Neural progenitor cell (in vitro differentiated cells): Measurements from ENCODE around the gene RASD2. TPM values are rescaled to one million over a fixed set of nuclear protein-coding genes. Genes with fewer than 3 reads are reported as not detected.

Source experiments
- DNase-seq: peaks from one replicate; pipeline ENCODE4 v3.0.0-alpha.2; 2016; ENCODE audit warnings: low spot score
- H2AFZ ChIP-seq: fragments of 200-600 bp; sonication (generic); replicated peaks from 2 replicates; pipeline ENCODE4 v1.6.1; 2016; ENCODE audit warnings: antibody characterized with exemption
- H3F3A ChIP-seq: fragments of 200-600 bp; sonication (generic); 2 replicates; pipeline ENCODE4 v1.6.1; 2016; ENCODE audit warnings: antibody characterized with exemption, low read depth
- H3K27ac ChIP-seq: fragments of 200-600 bp; sonication (generic); 2 replicates; pipeline ENCODE4 v1.5.1; 2016; ENCODE audit warnings: mild to moderate bottlenecking
- H3K27me3 ChIP-seq: fragments of 200-600 bp; sonication (generic); 2 replicates; pipeline ENCODE4 v1.6.1; 2016; ENCODE audit warnings: mild to moderate bottlenecking, moderate library complexity
- H3K36me3 ChIP-seq: fragments of 200-600 bp; sonication (generic); 2 replicates; pipeline ENCODE4 v1.5.1; 2016
- H3K4me1 ChIP-seq: fragments of 200-600 bp; sonication (generic); 2 replicates; pipeline ENCODE4 v1.6.1; 2016; ENCODE audit warnings: mixed run types
- H3K4me2 ChIP-seq: fragments of 200-600 bp; sonication (generic); 2 replicates; pipeline ENCODE4 v1.6.1; 2016
- H3K4me3 ChIP-seq: fragments of 200-600 bp; sonication (generic); 2 replicates; pipeline ENCODE4 v1.5.1; 2016
- H3K79me2 ChIP-seq: fragments of 200-600 bp; sonication (generic); 2 replicates; pipeline ENCODE4 v1.6.1; 2016; ENCODE audit warnings: low read depth
- H3K9ac ChIP-seq: fragments of 200-600 bp; sonication (generic); 2 replicates; pipeline ENCODE4 v1.6.1; 2016
- H3K9me3 ChIP-seq: fragments of 200-600 bp; sonication (generic); 2 replicates; pipeline ENCODE4 v1.5.1; 2016; ENCODE audit warnings: low read depth
- H4K20me1 ChIP-seq: fragments of 200-600 bp; sonication (generic); 2 replicates; pipeline ENCODE4 v1.6.1; 2016; ENCODE audit warnings: low read depth
- H3K27ac Mint-ChIP-seq: 3 replicates; pipeline ENCODE4 v1.8.0; 2021; ENCODE audit warnings: mixed read lengths
- H3K27me3 Mint-ChIP-seq: 2 replicates; pipeline ENCODE4 v1.8.0; 2022; ENCODE audit warnings: low read depth, mild to moderate bottlenecking, inconsistent platforms, moderate library complexity, mixed read lengths; ENCODE audit not compliant: insufficient read depth
- H3K36me3 Mint-ChIP-seq: 3 replicates; pipeline ENCODE4 v1.8.0; 2021; ENCODE audit warnings: mixed read lengths
- H3K4me1 Mint-ChIP-seq: 3 replicates; pipeline ENCODE4 v1.8.0; 2021; ENCODE audit warnings: mixed read lengths
- H3K4me3 Mint-ChIP-seq: 3 replicates; pipeline ENCODE4 v1.8.0; 2021; ENCODE audit warnings: mild to moderate bottlenecking, moderate library complexity, mixed read lengths
- H3K9me3 Mint-ChIP-seq: 3 replicates; pipeline ENCODE4 v1.8.0; 2020; ENCODE audit warnings: mixed read lengths
- EZH2 ChIP-seq: fragments of 200-600 bp; sonication (generic); IDR thresholded peaks from 2 replicates; pipeline ENCODE4 v1.6.1; 2017; ENCODE audit warnings: antibody characterized with exemption, mild to moderate bottlenecking, moderate library complexity
- EZH2phosphoT487 ChIP-seq: fragments of 200-600 bp; sonication (generic); IDR thresholded peaks from 2 replicates; pipeline ENCODE4 v1.6.1; 2017; ENCODE audit warnings: antibody characterized with exemption
- total RNA-seq: library from RNA; depleted of rRNA; stranded (reverse); fragments of >200 nt; gene quantifications from 2 replicates; pipeline ENCODE4 v1.2.3, GENCODE V29; 2015; ENCODE audit warnings: low replicate concordance
- TF ChIP-seq, protein P1 (sequence below): fragments of 200-600 bp; sonication (generic); IDR thresholded peaks from 2 replicates; pipeline ENCODE4 v1.5.1; 2017; ENCODE audit warnings: antibody characterized with exemption, mild to moderate bottlenecking

The RASD2 gene
- total RNA-seq, 1 donor from 2014 or later: 0.04 TPM

DNA sequence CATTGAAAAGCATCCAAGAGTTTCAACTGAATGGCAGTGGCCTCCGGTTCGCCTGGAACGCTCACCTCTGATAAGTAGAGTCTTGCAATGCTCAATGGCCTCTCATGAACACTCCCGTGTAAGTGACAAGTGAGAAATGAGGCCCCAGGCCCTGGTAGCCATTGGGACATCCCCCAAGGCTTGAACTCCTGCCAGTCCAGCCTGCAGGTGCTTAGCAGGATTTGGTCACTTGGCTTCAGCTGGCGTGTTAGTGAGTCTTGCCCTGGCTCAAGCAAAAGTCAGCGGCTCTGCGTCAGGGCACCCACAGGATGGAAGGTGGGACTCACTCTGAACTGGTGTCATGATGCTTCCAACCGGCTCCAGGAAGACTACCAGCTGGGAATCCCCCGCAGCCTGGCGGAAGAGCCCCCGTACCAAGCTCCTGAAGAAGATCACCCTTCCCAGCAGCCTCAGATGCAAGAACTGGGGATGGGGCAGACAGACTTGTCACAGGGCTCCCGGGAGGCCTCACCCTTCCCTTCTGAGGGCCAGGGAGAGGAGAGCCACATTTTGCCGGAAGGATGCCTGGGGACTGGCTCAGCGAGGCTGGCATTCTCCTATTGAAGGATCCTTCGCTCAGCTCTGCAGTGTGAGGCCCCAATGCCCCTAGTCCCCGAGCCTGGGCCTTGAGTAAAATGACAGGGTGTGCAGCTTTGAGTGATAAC lies 57.2 kb downstream of the RASD2 start:
- Mint-ChIP-seq H3K27ac (no peak overlapping the region), H3K4me3 (no peak overlapping the region), H3K4me1 (peaks cover 4% of the 10 kb centered on the region), H3K9me3 (no peaks in the 10 kb centered on the region), H3K27me3 (peaks cover 9% of the 10 kb centered on the region), H3K36me3 (no peaks in the 10 kb centered on the region)
- H3K9me3 ChIP-seq: no peaks in the 10 kb centered on the region
- TF ChIP-seq EZH2 (no peak), EZH2phosphoT487 (no peak)
- TF ChIP-seq, protein P1, sequence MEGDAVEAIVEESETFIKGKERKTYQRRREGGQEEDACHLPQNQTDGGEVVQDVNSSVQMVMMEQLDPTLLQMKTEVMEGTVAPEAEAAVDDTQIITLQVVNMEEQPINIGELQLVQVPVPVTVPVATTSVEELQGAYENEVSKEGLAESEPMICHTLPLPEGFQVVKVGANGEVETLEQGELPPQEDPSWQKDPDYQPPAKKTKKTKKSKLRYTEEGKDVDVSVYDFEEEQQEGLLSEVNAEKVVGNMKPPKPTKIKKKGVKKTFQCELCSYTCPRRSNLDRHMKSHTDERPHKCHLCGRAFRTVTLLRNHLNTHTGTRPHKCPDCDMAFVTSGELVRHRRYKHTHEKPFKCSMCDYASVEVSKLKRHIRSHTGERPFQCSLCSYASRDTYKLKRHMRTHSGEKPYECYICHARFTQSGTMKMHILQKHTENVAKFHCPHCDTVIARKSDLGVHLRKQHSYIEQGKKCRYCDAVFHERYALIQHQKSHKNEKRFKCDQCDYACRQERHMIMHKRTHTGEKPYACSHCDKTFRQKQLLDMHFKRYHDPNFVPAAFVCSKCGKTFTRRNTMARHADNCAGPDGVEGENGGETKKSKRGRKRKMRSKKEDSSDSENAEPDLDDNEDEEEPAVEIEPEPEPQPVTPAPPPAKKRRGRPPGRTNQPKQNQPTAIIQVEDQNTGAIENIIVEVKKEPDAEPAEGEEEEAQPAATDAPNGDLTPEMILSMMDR: no peak
- H3K27ac ChIP-seq: no peak overlapping the region
- no peak overlapping the region for H3K4me2 ChIP-seq
- peaks cover 11% of the 10 kb centered on the region for H3F3A ChIP-seq
- no peaks in the 10 kb centered on the region for H4K20me1 ChIP-seq
- H3K27me3 ChIP-seq: no peaks in the 10 kb centered on the region
- no peaks in the 10 kb centered on the region for H3K79me2 ChIP-seq
- no peak for DNase-seq
- peaks cover 7% of the 10 kb centered on the region for H3K4me1 ChIP-seq
- H2AFZ ChIP-seq: no peak overlapping the region
- H3K4me3 ChIP-seq: no peak overlapping the region
- no peaks in the 10 kb centered on the region for H3K36me3 ChIP-seq
- no peak overlapping the region for H3K9ac ChIP-seq

DNA sequence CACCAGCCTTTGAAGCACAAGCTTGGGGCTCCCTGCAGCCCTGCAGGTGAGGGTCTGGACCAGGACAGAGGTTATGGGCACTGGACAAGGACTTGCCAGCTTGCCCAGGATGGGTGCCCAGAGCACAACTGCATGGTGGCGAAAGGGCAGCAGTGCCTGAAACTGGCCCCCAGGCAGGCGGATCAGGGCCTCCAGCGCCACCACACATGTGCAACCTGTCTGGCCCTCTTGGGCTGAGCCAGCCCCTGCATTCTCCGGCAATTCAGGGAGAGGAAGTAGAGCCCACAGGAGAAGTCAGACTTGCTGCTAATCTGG lies 57.7 kb downstream of the RASD2 start:
- no peaks in the 10 kb centered on the region for H4K20me1 ChIP-seq
- H2AFZ ChIP-seq: no peak overlapping the region
- H3K4me2 ChIP-seq: no peak overlapping the region
- Mint-ChIP-seq H3K27me3 (peaks cover 11% of the 10 kb centered on the region), H3K9me3 (no peaks in the 10 kb centered on the region), H3K36me3 (no peaks in the 10 kb centered on the region), H3K27ac (no peak overlapping the region), H3K4me3 (no peak overlapping the region), H3K4me1 (no peaks in the 10 kb centered on the region)
- no peak for DNase-seq
- H3K9me3 ChIP-seq: no peaks in the 10 kb centered on the region
- no peaks in the 10 kb centered on the region for H3K36me3 ChIP-seq
- no peak overlapping the region for H3K9ac ChIP-seq
- H3K4me1 ChIP-seq: peaks cover 7% of the 10 kb centered on the region
- TF ChIP-seq EZH2phosphoT487 (no peak), EZH2 (no peak)
- H3K79me2 ChIP-seq: no peaks in the 10 kb centered on the region
- peaks cover 11% of the 10 kb centered on the region for H3F3A ChIP-seq
- H3K27ac ChIP-seq: no peak overlapping the region
- no peaks in the 10 kb centered on the region for H3K27me3 ChIP-seq
- H3K4me3 ChIP-seq: no peak overlapping the region

DNA sequence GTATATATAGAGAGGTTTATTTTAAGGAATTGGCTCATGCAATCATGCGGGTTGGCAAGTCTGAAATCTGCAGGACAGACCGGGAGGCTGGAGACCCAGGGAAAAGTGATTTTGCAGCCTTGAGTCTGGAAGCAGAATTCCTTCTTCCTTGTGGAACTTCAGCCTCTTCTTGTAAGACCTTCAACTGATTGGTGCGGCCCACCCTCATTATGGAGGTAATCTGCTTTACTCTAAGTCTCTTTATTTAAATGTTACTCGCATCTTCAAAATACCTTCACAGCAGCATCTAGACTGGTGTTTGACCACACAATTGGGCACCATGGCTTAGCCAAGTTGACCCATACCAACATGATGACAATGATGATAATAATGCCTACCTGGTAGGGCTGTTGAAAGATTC lies 58.7 kb downstream of the RASD2 start:
- Mint-ChIP-seq H3K27ac (no peak overlapping the region), H3K27me3 (peaks cover 12% of the 10 kb centered on the region), H3K4me1 (peaks cover 2% of the 10 kb centered on the region), H3K4me3 (no peak overlapping the region), H3K9me3 (no peaks in the 10 kb centered on the region), H3K36me3 (no peaks in the 10 kb centered on the region)
- Histone ChIP-seq H3K4me1 (peaks cover 1% of the 10 kb centered on the region), H3K27ac (no peak overlapping the region), H4K20me1 (no peaks in the 10 kb centered on the region), H3K9ac (no peak overlapping the region), H2AFZ (no peak overlapping the region), H3K4me3 (no peak overlapping the region), H3K79me2 (no peaks in the 10 kb centered on the region), H3K4me2 (no peak overlapping the region), H3K9me3 (no peaks in the 10 kb centered on the region), H3F3A (peaks cover 11% of the 10 kb centered on the region), H3K36me3 (no peaks in the 10 kb centered on the region), H3K27me3 (no peaks in the 10 kb centered on the region)
- TF ChIP-seq, protein P1: no peak
- TF ChIP-seq EZH2 (no peak), EZH2phosphoT487 (no peak)
- no peak for DNase-seq

DNA sequence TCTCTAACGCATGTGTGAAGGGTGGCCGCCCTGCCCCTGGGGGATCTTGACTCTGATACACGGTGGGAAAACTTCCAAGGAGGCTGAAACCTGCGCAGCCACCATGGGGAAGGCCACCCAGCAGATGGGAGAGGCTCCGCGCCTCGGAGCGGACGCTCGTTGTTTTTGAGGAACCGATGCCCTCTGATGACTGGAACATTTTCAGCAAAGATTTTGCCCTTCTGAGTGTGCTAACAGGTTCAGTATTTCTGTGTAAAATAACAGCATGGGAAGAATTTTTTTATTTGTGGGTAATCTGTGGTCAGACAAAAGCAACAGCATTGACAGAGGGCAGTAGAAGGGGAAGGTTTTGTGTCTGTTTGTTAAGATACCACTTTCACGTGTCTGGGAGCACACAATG lies 59.8 kb downstream of the RASD2 start:
- Histone ChIP-seq H4K20me1 (no peaks in the 10 kb centered on the region), H3K9ac (no peak overlapping the region), H3K9me3 (no peaks in the 10 kb centered on the region), H2AFZ (no peak overlapping the region), H3K4me2 (no peak overlapping the region), H3K27ac (no peak overlapping the region), H3K27me3 (no peaks in the 10 kb centered on the region), H3K4me3 (no peak overlapping the region), H3K79me2 (no peaks in the 10 kb centered on the region), H3K36me3 (no peaks in the 10 kb centered on the region), H3F3A (peaks cover 11% of the 10 kb centered on the region), H3K4me1 (peaks cover 5% of the 10 kb centered on the region)
- TF ChIP-seq EZH2 (no peak), EZH2phosphoT487 (no peak)
- TF ChIP-seq, protein P1: no peak
- Mint-ChIP-seq H3K36me3 (no peaks in the 10 kb centered on the region), H3K27ac (no peak overlapping the region), H3K9me3 (no peaks in the 10 kb centered on the region), H3K27me3 (peaks cover 9% of the 10 kb centered on the region), H3K4me1 (peaks cover 12% of the 10 kb centered on the region), H3K4me3 (no peak overlapping the region)
- no peak for DNase-seq
